GM19455 (cell line): ENCODE results near the gene TXNRD2.

Source experiments
- ATAC-seq: cut with Tn5 transposase; IDR thresholded peaks from one replicate; pipeline ENCODE4 v1.9.1; 2021; ENCODE audit not compliant: unreplicated experiment

The TXNRD2 gene

GRCh38 chr22:19967850-19968449 lies 26.3 kb upstream of the TXNRD2 start:
- no peak for ATAC-seq

GRCh38 chr22:19966908-19967750 lies 25.5 kb upstream of the TXNRD2 start:
- no peak for ATAC-seq

DNA sequence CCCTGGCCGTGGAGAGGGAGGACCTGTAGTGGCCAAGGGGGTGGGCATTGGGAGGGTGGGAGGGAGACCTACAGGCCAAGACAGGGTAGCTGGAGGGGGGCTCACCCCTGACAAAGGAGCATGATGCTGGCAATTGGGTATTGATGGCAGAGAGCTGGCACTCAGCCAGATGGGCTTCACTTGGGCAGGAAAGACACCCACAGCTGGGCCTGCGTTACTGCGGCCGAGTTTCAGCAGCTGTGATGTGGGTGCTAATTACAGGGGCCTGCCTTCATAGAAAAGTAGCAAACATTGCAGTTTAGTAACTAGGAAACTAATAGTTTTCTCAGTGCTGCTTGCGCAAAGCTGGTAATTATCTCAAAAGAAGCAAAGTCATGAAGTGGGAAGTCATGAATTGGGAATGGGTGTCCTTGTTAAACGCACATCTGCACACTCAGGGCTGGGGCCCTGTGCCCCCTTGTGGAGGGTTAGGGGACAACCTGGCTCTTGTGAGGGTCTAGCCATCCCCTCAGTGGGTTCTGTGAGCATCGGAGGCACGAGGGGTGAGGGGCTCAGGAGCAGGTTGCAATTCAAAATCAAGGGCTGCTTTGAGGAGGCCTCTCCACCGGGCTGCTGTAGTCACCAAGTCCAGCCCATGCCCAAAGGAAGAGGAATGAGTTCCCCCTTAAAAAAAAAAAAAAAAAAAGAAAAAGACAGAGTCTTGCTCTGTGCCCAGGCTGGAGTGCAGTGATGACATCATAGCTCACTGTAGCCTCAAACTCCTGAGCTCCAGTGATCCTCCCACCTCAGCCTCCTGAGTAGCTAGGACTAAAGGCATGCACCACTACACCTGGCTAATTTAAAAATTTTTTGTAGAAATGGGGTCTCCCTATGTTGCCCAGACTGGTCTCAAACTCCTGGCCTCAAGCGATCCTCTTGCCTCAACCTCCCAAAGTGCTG lies 24.4 kb upstream of the TXNRD2 start:
- ATAC-seq = no peak

GRCh38 chr22:19964701-19965386 lies 23.2 kb upstream of the TXNRD2 start:
- ATAC-seq = no peak

DNA sequence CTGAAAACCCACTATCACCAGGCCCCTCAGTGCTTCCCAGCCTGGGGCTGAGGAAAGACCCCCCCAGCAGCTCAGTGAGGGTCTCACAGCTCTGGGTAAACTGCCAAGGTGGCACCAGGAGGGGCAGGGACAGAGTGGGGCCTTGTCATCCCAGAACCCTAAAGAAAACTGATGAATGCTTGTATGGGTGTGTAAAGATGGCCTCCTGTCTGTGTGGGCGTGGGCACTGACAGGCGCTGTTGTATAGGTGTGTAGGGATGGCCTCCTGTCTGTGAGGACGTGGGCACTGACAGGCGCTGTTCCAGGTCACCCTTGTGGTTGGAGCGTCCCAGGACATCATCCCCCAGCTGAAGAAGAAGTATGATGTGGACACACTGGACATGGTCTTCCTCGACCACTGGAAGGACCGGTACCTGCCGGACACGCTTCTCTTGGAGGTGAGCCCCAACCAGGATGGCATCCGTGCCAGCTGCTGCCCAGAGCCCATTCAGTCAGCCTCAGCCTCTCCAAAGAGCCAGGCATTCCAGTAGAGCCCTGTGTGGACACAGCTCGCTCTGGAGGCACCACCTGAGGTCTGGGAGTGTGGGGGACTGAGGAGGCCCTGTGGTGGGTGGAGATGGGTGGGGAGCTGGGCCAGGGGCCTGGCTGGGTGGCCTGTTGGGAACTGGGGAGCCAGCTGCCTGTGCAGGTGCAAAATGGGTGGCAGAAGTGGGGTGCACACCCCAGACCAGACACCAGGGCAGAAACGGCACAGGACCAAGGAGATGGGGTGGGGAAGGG lies 22.4 kb upstream of the TXNRD2 start:
- ATAC-seq = no peak

DNA sequence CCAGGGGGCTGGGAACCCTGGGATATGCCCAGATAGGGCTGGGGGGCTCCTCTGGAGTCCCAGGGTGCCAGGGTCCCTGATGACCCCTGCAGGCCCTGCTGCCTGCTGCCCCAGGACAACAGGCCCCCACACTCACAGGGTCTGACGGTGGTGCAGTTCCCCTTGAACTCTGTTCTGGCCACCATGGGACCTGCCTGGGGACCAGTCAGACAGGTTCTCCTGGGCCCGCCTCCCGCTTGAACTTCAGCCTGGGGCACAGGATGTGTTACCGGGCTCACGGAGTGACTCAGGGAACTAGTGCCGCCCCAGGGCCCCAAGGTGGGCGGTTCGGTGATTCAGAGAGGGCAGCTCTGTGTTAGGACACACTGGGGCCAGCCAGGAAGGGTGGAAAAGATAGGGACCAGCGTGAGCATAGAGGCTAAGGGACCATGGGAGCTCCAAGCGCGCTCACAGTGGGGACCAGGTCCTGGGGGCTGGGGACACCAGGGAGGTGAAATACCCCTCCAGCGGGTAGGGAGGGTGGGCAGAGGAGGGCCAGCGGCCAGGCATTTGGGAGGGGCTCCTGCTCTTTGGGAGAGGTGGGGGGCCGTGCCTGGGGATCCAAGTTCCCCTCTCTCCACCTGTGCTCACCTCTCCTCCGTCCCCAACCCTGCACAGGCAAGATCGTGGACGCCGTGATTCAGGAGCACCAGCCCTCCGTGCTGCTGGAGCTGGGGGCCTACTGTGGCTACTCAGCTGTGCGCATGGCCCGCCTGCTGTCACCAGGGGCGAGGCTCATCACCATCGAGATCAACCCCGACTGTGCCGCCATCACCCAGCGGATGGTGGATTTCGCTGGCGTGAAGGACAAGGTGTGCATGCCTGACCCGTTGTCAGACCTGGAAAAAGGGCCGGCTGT lies 21.5 kb upstream of the TXNRD2 start:
- no peak for ATAC-seq

DNA sequence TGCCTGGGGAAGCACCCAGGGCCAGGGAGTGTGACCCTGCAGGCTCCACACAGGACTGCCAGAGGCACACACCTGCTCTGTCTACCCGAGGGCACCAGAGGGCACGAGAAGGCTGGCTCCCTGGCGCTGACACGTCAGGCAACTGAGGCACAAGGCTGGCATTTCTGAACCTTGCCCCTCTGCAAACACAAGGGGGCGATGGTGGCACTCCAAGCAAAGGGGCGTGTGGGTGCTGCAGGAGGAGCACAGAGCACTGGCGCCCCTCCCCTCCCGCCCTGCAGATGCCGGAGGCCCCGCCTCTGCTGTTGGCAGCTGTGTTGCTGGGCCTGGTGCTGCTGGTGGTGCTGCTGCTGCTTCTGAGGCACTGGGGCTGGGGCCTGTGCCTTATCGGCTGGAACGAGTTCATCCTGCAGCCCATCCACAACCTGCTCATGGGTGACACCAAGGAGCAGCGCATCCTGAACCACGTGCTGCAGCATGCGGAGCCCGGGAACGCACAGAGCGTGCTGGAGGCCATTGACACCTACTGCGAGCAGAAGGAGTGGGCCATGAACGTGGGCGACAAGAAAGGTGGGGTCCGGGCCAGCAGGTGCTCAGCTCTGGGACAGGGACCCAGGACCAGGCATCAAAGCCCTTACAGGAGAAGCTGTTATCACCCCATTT lies 20.8 kb upstream of the TXNRD2 start:
- no peak for ATAC-seq

DNA sequence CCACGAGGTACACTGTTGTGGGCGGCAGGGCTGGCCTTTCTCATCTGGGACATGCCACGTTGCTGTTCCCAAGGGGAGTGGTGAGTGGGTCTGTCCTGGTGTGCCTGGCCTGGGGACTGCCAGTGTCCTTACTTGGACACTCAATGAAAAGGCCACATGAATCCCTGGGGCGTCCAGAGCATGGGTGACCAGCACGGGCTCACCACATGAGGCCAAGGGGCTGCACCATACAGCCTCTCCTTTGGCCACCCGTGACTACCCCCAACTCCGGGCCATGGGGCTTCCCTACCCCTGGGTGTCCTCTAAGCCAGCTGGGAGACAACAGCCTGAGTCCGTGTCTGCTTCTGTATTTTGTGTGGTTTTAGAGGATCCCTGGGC lies 20.2 kb upstream of the TXNRD2 start:
- ATAC-seq = no peak

DNA sequence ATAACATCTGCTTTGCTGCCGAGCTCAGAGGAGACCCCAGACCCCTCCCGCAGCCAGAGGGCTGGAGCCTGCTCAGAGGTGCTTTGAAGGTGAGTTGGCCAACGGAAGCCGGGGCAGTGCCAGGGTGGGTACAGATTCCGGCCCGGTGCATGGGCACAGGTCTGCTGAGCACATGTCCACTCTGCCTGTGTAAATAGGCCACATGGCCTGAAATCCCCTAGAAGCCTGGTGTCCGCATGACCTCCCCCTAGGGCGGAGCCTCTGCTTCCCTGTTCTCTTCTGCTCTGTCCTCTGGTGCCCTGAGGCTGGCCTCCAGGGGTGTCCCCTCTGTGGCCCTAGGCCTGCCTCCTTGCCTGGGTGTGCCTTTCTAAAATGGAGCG lies 19.6 kb upstream of the TXNRD2 start:
- no peak for ATAC-seq

- no peak for ATAC-seq
Observed at GRCh38 chr22:19960491-19961200, 19.0 kb upstream of the TXNRD2 start.

GRCh38 chr22:19959587-19960490 lies 18.2 kb upstream of the TXNRD2 start:
- ATAC-seq = no peak

DNA sequence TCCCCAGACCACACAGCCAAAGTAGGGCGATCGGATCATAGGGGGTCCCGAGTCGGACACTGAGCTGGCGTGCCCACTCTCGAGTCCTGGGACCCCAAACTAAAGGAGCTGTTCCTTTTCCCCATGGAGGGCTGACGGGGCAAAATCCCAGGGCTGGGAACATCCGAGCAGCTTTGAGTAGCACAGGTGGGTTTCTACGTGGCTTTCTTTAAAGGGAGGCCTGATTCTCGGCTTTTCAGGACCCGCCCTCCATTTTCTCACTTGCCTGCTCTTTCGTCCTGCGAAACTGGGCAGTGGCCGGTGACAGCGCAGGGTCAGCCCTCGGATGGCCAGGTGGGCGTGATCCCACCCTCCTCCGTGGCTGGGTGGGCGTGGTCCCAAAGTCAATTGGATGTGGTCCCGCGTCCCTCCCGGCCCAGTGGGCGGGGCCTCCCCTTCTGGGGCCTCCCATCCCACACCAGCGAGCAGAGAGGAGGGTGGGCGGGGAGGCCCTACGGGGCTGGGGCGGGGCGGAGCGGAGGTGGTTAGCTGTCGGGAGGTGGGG lies 17.5 kb upstream of the TXNRD2 start:
- no peak for ATAC-seq

DNA sequence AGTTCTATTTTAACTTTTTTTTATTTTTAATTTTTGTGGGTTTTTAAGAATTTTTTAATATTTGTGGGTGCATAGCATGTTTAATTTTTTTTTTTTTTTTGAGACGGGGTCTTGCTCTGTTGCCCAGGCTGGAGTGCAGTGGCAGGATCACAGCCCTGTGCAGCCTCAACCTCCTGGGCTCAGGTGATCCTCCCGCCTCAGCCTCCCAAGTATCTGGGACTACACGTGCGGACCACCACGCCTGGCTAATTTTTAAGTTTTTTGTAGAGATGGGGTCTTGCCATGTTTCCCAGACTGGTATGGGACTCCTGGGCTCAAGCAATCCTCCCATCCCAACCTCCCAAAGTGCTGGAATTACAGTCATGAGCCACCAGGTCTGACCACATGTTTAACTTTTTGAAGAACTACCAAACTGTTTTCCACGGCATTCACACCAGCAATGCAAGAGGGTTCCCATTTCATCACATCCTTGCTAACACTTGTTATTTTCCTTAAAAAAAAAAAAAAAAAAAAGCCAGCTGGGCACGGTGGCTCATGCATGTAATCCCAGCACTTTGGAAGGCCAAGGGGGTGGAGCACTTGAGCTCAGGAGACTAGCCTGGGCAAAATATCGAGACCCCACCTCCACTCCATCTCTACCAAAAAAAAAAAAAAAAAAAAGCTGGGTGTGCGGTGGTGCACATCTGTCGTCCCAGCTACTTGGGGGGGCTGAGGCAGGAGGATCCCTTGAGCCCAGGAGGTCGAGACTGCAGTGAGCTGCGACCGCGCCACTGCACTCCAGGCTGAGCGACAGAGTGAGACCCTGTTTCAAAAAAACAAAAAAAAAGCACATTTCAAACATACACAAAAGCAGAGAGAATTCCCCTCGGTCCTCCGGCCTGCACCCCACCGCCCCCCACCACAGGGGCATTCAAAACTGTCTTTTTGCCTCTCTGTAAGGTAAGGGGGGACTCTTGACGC lies 16.7 kb upstream of the TXNRD2 start:
- no peak for ATAC-seq

- no peak for ATAC-seq
Observed at GRCh38 chr22:19957445-19957844, 15.8 kb upstream of the TXNRD2 start.

DNA sequence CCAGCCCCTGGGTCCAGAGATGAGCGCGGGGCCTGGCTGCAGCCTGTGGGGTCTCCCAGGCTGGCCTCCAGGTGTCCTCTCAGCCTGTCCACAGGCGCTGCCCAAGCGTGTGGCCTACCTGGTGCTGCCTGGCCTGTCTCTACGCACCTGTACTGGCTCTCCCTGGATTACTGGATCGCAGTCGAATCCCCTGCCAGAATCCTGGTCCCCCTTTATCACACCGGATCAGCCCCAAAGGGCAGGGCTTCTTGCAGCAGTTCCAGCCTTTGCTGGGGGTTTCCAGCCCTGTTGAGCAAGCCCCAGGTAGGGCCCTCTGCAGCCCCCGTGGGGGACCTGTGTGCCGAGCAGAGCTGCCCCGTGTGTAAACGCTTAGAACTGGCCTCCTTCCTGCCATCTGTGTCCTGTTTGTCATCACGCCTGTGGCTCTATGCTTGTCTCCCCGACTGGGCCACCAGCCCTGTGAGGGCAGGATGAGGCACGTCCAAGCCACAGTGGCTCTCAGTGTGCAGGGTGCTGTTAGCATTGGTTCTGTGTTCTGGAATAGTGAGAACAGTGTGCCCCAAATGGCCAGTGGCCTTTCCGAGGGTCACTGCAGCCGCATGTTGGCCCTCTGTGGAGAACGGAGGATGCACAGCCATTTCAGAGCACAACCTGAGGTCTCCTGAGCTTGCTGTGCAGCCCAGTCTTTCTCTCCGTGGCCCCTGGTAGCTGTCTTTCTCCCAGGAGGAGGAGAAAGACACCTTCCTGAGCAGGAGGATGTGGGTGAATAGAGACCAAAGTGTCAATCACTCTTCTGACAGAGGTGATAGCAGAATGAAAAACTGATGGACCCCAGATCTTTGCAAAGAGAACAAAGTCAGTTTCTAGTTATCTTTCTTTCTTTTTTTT lies 13.9 kb upstream of the TXNRD2 start:
- no peak for ATAC-seq
